NCI-H146 (cell line): Measurements from ENCODE around the gene WWTR1.

Source experiments
- DNase-seq: peaks from one replicate; lab custom pipeline; 2025; lab: John Stamatoyannopoulos, UW

Gene WWTR1

DNA sequence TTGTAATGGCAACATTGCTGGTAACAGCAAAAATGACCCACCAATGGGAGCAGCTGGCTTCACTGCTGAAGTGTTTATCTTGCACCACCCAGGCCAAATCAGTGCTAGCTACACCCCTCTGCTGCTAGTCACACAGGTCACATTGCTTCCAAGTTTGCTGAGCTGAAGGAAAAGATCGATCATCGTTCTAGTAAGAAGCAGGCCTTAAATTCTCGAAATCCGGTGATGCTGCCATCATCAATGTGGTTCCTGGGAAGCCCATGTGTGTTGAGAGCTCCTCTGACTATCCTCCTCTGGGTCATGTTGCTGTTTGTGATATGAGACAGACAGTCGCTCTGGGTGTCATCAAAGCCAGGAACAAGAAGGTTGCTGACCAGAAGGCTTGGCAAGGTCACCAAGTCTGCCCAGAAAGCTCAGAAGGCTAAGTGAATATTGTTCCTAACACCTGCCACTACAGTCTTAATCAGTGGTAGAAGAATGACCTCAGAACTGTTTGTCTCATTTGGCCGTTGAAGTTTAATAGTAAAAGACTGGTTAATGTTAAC is 162.2 kb downstream of the WWTR1 start:
- DNase-seq, result no peak

GRCh38 chr3:149494759-149495580 is 162.9 kb downstream of the WWTR1 start:
- no peak for DNase-seq

DNA sequence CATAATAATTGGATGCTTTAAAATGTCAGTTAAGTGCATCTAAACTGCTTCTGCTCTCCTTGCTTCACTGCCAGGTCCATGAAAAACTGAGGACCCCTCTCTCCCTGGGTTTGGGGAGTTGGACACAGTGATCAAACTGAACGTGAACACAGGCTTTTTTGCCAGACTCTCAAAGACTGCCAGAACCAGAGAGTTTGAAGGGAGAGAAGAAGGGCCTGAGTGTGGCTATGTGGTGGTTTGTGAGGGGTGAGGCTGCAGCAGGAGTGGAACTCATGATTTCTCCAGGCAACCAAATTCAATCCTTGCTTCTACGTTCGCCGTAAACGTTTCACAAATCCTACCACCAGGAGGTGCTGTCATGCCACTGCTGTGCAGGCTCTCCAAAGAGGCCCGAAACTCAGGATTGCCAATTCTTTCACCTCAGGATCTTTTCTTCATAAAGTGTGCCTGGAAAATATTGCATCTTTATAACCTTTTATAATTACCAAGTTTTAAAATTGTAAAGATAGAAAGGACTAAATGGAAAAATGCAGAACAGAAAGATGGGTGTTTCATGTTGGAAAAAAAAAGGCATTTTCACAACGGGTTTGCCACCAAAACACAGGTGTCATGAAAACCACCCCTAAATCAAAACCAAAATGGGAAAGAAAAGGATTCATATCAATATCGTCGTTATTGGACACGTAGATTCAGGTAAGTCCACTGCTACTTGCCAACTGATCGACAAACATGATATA is 163.6 kb downstream of the WWTR1 start:
- DNase-seq, result peak; percentile 83

GRCh38 chr3:149493315-149494021 is 164.4 kb downstream of the WWTR1 start:
- peak; percentile 73 for DNase-seq

DNA sequence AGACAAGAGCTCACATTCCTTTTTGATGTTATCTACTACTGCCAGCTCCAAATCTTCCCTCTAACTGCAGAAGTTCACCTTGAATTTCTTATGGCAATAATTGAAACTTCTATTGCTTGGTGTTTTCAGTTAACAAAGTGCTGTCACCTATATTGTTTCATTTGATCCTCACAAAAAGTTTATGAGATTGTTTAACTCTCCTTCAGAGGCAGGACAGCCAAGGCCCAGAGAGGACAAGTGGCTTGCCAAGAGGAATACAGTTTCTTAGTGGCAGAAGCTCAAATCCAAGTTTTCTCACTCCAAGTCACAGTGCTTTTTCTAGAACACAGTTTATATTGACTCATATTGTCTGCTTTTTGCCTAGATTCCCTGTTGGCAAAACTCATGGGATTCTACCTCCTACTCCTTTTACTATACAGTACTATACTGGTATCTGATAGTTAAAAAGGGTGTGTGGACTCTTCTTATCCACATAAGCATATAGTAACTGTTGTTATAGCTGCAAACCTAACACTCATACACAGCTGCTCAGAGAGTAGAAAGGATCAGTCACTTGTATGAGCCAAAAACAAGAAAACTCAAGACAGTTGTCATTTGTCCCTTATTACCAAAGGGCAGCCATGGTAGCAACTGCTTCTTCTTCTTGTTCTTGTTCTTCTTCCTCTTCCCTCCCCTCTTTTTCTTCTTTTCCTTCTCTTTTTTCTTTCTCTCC is 167.4 kb downstream of the WWTR1 start:
- DNase-seq, result no peak

DNA sequence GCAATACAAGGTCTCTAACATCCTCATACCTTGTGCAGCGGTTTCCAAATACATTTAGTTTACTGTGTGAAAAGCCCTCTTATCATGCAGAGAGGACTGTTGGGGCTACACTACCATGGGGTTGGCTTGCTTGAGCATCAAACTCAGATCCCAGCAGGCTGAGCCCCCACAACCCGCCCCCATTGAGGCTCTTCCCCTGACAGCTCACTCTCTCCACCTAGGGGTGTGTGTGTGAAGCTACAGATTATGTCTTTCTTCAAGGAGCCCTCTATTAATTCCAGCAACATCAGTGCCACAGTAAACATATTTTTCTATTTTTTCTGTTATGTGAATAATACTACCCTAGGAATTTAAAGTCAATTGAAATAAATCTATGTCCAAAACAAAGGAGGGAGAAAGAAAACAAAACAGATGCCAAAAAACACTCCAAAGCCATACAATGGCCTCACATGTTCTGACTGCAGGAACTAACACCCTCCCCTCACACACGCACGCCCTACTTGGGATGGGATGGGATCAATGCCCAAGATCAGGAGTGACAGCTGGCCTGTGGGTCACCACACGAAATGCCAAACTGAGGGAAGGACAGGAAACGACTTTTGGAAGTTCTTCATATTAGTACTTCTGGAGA is 168.7 kb downstream of the WWTR1 start:
- peak; percentile 14 for DNase-seq

DNA sequence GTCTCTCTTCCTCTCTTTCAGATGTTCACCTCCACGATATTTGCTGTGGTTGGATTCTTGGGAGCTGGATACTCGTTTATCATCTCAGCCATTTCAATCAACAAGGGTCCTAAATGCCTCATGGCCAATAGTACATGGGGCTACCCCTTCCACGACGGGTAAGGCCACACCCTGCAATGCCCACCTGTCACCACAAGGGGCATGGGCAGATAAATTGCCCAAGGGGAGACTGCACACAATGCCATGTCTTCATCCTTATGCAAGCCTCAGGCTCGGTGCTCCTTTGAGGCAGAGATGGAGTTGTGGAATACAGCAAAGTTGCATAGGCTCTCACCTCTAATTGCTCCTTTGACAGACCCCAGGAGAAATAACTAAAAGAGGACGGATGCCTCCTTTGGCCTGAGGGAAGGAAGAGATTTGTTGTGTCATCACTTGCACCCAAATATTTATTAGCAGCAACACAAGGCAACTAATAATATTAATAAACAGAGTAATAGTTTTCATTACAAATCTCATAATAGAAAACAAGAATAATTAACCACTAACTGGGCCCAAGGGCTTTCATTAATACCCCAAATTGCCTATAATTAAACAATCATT is 170.1 kb downstream of the WWTR1 start:
- DNase-seq, result peak; percentile 50

DNA sequence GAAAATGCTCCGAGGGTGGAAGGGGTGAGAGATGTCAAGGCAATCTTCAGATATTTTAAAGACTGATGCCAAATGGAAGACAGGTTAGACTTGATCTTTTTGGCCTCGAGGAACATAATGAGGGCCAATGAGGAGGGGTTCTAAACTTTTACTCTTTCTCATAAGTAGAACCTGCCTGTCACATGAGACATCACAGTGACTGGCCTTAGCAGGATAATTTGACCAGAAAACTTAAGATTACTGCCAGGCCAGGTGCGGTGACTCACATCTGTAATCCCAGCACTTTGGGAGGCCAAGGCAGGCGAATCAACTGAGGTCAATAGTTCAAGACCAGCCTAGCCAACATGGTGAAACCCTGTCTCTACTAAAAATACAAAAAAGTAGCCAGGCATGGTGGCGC is 171.1 kb downstream of the WWTR1 start:
- no peak for DNase-seq

- DNase-seq, result no peak
Measured at GRCh38 chr3:149481491-149481890, 176.3 kb downstream of the WWTR1 start.

DNA sequence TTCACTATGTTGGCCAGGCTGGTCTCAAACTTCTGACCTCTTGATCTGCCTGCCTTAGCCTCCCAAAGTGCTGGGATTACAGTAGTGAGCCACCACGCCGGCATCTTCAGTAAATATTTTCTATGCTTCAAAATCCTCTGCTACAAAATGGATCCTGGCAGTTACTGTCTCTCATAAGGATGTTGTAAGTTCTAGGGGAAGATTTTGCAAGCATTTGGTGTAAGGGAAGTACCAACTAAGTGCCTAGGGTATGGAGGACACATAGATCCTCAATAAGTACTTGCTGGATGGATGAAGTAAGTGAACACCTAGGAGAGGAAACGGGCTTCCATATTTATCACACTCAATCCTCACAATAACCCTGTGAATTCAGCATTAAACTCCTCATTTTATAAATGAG is 176.8 kb downstream of the WWTR1 start:
- no peak for DNase-seq

DNA sequence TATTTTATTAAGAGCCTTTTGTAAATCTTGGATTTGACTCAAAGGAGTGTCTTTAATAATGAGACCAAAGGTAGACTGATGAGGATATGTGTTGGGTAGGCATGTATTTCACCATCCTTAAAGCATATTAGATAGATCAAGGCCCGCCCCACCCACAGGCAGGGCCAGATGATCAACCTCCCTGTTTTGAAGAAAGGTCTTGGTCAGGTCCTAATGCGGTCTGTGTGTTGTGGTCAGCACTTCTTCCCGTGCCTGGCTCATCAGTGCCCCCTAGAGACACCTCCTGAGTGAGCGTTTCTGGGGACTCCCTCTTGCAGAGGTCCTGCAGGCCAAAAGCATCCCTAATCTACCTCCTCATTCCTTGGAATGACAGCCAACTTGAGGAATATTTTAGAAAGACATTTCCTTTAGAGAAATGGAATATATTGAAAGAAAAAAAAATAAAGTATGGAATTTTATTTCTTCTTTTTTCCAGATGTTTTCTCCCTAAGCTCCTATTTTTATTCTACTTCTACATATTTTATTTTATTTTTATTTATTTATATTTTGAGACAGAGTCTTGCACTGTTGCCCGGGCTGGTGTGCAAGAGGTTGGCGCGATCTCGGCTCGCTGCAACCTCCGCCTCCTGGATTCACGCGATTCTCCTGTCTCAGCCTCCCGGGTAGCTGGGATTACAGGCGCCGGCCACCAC is 177.4 kb downstream of the WWTR1 start:
- DNase-seq, result peak; percentile 88

DNA sequence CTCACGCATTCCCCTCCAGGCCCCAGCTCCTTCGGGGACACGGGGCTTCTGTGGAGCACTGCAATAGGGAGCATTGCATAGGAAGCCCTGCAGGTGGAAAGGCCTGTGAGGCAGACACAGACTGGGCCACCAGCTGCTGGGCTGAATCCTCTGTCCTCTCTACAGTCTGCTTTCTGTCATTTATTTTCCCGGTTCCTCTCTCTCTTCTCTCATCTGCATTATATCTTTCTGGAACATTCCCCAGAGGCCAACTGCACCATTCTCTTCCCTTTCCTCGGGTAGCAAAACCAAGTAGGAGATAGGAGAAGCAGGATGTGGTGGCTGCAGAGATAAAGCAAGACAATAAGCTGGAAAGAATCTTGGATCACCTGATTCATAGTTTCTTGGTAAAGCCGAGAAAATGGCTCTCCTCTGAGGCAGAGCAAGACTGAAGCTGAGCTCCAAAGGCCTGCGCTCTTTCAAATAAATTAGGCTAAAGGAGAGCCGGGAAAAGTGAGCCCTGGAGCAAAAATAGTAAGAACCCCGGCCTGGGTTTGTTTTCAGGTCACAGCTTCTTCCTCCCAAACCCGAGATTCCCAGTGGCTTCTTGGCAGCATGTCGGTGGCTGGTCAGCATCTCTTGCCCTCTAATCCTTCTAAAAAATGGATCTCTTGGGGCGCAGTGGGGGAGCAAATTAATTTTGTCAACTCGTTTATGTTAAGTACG is 178.1 kb downstream of the WWTR1 start:
- DNase-seq, result peak; percentile 20

GRCh38 chr3:149476225-149476624 is 181.6 kb downstream of the WWTR1 start:
- DNase-seq, result no peak

GRCh38 chr3:149475451-149476060 is 182.3 kb downstream of the WWTR1 start:
- no peak for DNase-seq

DNA sequence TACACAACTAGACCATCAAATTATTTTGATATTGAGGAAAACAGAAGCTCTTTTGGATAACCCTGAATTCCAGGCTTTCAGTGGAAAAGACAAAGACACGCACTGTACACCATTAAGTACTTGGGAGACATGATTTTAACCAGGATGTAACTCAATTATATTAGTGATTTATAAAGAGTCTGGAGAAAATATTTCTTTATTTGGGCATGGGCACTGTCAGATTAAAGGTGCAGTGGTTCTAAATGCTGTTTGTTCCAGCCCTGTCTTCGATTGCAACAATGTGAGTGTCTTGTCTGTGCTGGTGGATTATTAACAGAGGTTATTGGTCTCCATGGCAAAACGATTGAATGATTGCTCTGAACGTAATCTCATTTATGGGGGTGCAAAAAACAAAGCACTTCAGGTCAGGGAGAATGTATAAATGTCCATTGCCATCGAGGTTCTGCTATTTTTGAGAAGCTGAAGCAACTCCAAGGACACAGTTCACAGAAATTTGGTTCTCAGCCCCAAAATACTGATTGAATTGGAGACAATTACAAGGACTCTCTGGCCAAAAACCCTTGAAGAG is 183.5 kb downstream of the WWTR1 start, which contains the start of gene TM4SF4:
TM4SF4 (plus strand) TSS at position 448 of the 568 bp plus-strand sequence. CDS start 181 bp downstream, outside the sequence.
- DNase-seq, result no peak

DNA sequence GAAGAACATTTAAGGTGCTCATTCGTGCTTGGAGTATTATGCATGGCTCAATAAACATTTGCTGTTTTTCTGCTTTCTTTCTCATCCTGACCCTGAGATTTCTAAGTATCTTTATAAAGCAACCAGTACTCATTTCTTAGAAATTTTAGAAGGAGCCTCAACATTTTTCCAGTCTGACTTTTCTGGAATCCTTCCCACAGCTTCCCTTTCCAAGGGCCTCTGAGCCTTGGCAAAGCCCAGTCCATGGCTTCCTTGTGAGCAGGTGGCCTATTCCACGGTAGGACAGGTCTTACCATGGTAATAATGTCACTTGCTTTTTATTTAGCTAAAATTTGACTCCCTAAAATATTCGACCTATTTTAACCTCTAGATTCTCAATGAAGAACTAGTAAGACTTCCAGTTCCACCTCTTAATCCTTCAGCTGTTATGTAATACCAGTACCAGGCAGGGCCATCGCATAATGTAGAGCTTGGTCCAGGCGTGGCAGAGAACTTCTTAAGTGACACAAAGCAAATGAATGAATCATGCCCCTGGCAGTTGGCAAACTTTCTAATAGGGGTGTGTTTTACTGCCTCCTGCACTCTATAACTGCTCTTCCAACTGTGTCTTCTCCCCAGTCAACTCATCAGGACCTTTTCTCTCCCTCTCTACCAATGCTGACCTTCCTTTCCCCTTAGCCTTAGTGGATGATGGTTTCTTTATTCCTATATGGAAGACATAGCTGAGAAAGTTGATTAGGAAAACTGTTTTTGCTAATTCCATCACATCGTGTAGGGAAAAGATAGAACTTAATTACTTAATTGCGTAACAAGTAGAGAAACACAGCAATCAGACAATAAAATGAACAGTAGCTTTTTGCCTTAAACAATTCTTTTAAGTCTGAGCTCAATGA is 184.2 kb downstream of the WWTR1 start:
- DNase-seq, result no peak

- DNase-seq, result peak; percentile 36
Measured at GRCh38 chr3:149472030-149472797, 185.6 kb downstream of the WWTR1 start.
